Measurements from ENCODE around the gene IFI27L2. TPM values are rescaled to one million over a fixed set of nuclear protein-coding genes. Genes with fewer than 3 reads are reported as not detected.
"Not testable (repeated sequence)": the region's sequence is repeated elsewhere in the genome, so short reads cannot be mapped to it uniquely, and the experiment has no call there.

IFI27L2 gene
- total RNA-seq, 1 donor from 2014 or later, result 52.4 TPM

DNA sequence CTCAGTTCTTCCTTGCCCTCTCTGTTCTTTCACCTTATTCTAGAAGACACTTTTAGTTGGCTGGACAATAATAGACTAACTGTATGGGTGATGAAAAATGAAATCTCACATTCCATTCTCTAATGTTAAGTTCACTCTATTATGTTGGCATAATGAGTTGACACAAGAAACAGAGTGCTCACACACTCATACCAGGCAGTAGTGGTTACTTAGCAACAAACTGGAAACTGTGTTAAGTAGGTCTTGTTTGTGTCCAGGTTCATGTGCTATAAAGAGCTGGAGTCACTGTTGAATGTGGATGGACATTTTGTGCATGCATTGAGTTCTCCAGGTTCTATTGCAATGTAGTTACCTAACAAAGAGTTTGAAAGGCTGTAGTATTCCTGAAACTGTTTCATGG, 27.8 kb upstream of the IFI27L2 start:
- ATAC-seq (peak; percentile 89), DNase-seq (ENCODE audit: missing footprints) (no peak)
- intact Hi-C loops (cut with DNase I), result no loop called here

DNA sequence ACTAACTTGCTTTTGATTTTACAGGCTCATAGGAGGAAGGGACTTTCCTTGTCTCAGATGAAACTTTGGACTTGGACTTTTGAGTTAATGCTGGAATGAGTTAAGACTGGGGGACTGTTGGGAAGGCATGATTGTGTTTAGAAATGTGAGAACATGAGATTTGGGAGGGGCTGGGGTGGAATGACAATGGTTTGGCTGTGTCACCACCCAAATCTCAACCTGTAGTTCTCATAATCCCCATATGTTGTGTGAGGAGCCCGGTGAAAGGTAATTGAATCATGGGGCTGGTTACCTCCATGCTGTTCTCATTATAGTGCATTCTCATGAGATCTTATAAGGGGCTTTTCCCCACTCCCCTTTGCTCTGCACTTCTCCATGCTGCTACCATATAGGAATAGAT, 26.7 kb upstream of the IFI27L2 start:
- ATAC-seq; DNase-seq (ENCODE audit: missing footprints); intact Hi-C loops (cut with DNase I): not testable (repeated sequence)

DNA sequence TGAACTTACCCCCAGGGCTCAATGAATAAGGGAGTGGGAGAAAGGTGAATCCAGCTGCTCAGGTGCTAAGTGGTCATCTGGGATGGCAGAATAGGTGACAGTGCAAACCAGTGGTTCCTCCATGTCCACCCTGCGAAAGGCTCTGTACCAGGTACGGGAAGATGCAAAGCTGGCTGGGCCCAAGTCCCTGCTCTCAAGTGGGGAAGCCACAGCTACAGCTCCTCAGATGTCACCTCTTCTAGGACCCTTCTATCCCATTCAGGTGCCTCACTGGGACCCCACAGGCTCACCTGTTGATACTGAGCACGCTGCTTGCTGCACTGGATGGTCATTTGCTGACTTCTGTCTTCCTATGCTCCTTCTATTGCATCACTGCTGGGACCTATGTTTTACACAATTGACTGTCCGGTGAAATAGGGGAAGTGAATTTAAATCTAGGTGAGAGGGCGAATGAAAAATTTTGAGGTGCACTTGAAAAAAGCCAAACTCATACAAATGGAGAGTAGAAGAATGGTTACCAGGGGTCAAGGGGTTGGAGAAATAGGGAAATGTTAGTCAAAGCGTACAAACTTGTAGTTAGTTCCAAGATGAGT, 24.4 kb upstream of the IFI27L2 start:
- DNase-seq (ENCODE audit: missing footprints) (no peak), ATAC-seq (no peak)
- intact Hi-C loops (cut with DNase I), result no loop called here

DNA sequence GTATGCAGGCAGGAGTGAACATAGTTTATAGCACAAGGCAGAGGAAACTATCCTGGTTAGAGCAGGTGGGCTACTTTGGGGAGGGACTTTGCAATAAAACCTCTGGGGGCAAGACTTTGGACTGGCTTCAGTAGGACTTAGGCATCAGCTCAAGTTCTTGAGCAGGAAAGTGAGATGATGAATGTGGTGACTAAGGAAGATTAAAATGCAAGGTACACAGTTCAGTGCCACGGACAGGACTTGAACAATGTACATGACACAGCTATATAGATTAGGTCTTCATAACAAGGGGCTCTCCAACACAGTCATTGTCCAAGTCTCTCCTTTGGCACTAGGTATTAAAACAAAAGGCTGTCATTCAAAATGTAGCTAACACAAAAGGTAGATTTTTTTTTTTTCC, 23.3 kb upstream of the IFI27L2 start:
- intact Hi-C loops (cut with DNase I), result no loop called here
- no peak for ATAC-seq
- no peak for DNase-seq (ENCODE audit: missing footprints)

DNA sequence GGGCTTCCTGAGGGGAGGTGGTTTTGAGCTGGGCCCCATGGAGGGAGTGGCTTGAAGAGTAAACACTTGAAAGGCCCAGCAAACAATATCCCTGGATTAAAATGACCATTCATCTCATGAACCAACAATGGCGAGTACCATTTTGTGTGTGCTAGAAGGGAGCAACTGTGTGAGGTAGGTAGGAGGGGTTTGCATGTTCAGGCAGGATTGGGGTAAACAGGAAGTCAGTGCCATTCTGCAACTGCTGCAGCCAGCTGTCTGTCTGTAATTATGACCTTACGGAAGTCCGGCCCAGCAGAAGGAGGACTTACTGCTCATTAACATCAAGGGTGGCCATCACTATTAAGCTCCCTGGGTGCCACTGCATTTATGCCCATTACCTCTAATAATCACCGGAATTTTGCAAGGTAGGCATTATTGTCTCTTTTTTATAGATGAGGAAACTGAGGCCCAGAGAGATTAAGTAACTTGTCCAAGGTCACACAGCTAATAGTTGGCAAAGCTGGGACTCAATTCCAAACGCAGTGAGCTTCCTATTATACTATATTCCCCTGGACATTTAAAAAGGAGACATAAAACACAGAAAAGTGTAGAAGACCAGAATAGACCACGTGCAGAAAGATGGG, 16.6 kb upstream of the IFI27L2 start:
- no peak for ATAC-seq
- intact Hi-C loops (cut with DNase I), result no loop called here

DNA sequence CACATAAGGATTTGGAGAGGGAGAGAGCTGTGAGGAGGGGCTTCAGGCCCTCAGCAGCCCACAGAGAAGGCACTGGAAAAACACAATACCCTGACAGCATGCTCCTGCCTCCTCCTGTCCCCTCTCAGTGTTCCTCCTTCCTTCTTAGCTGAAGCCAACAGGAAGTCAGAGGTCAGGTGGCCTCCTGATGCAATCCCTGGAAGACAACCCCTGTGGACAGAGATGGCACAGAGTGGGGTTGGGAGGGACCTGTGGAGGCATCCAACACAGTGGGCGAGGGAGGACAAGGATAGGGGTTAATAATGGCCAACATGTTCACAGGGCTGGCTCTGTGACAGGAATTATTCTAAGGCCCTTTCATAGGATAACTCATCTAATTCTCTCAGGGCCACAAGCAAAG, 15.4 kb upstream of the IFI27L2 start:
- ATAC-seq (peak; percentile 28), DNase-seq (ENCODE audit: missing footprints) (no peak)
- intact Hi-C loops (cut with DNase I), result no loop called here

More for the DNA sequence above, 16.6 kb upstream of the IFI27L2 start:
- no peak for DNase-seq (ENCODE audit: missing footprints)

DNA sequence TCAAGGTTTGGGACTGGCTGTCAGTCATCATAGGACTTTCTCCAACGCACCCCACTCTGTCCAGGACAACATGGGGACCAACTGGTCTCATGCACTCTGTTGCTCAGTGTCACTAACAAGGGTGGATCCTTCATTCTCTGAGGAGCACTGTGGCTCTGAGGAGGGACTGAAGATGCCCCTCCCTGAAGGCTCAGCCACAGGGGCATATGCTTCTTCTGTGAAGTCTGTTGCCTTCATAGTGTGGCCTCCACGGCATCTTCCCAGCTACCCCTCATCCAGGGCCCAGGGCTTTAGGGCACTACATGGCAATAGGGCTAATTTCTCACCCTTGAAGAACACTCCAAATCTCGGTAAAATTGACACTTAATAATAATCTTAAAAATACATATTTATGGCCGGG, 14.3 kb upstream of the IFI27L2 start:
- no peak for DNase-seq (ENCODE audit: missing footprints)
- ATAC-seq, result no peak
- intact Hi-C loops (cut with DNase I), result no loop called here

DNA sequence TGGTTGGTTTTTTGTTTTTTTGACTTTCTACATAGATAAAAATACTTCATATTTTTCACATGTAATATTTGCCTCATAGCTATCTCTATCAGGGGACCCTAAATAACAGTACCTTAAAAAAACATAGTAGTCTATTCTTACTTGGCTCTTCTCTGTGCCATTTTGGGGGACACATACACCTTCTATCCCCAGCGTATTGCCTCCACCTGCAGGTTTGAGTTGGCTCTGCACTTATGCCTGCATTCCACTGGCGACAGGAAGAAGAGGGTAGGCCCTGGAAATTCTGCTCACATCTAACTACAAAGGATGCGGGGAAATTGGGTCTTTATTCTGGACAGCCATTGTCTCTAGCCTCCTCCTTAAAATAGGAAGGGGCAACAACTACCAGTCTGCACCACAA, 13.8 kb upstream of the IFI27L2 start:
- ATAC-seq, result no peak
- intact Hi-C loops (cut with DNase I), result no loop called here
- no peak for DNase-seq (ENCODE audit: missing footprints)

DNA sequence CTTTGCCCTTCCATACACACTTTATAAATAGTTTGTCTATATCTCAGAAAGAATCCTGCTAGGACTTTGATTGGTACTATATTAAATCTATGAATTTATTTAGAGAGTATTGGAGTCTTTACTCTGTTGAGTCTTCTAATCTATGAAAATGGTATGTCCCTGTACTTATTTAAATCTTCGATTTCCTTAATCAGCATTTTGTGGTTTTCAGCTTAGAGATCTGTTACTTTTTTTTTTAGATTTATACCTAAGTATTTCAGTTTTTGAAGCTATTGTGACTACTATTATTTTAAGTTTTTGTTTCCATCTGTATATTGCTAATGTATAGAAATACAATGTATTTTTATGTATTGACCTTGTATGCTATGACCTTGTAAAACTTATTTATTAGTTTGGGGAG, 13.4 kb upstream of the IFI27L2 start:
- ATAC-seq (no peak), DNase-seq (ENCODE audit: missing footprints) (no peak)
- intact Hi-C loops (cut with DNase I), result no loop called here

DNA sequence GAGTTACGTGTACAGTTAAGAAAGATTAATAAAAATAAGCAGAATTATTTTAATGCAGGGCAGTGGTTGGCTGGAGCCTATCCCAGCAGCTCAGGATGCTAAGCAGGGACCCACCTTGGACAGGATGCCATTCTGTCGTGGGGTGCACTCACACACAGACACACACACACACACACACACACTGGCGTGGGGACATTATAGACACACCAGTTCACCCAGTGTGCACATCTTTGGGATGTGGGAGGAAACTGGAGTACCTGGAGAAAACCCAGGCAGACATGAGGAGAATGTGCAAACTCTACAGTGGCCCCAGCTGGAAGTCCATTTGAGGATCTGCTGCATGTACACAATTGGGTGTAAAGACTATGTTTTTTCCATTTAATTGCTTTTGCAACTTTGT, 12.8 kb upstream of the IFI27L2 start:
- DNase-seq (ENCODE audit: missing footprints) (no peak), ATAC-seq (no peak)
- intact Hi-C loops (cut with DNase I), result no loop called here

DNA sequence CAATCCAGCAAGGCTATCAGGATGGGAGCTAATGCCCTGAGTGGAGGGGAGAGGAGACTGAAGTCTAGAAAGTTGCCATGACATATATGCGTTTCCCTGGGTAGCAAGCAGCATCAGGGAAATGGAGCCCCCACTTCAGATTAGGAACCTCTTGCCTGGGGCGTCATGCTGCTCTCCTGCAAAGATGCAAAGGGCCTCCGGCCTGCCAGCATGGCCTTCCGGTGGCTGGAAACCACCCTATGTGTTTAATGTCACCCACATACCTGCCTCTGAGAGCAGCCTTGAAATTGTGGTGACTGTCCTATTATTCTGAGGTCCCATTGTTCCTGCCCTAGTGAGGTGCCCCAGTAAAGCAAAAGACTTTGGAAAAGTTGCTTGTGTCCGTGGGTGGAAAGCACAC, 10.0 kb upstream of the IFI27L2 start:
- intact Hi-C loops (cut with DNase I), result no loop called here
- ATAC-seq (no peak), DNase-seq (ENCODE audit: missing footprints) (no peak)

DNA sequence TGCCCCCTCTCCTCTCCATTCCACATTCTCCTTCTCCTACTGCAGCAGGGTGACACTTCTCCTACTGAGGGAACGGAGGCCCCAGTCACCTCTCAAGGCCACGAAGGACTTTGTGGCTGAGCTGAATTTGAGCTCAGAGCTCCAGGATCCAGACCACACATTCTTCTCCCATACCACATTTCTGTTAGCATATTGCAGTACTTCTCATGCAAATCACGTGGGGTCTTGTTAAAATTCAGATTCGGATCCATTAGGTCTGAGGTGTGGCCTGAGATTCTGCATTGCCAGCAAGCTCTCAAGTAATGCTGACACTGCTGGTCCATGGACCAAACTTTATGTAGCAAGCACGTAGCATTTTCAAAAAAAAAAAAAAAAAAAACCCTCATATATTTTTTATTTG, 9.6 kb upstream of the IFI27L2 start:
- intact Hi-C loops (cut with DNase I), result no loop called here
- no peak for ATAC-seq
- no peak for DNase-seq (ENCODE audit: missing footprints)

DNA sequence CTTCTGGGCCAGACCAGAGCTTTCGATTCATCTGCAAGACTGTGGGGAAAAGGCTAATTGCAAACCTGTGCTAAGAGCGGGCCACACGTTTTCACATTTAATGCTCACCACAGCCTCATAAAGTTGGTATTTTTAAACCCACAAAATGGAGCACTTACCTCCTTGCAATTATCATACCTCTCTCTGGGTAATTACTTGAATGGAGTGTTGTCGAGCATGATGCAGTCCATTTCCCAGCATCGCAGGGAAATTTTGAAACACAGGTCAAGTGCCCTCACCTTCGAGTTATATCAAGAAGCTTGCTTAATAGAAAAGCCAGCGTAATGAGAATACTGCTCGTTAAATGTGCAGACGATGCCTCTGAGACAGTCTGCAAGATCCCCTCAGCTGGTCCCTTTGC, 8.8 kb upstream of the IFI27L2 start:
- no peak for ATAC-seq
- DNase-seq (ENCODE audit: missing footprints), result no peak
- intact Hi-C loops (cut with DNase I), result no loop called here

DNA sequence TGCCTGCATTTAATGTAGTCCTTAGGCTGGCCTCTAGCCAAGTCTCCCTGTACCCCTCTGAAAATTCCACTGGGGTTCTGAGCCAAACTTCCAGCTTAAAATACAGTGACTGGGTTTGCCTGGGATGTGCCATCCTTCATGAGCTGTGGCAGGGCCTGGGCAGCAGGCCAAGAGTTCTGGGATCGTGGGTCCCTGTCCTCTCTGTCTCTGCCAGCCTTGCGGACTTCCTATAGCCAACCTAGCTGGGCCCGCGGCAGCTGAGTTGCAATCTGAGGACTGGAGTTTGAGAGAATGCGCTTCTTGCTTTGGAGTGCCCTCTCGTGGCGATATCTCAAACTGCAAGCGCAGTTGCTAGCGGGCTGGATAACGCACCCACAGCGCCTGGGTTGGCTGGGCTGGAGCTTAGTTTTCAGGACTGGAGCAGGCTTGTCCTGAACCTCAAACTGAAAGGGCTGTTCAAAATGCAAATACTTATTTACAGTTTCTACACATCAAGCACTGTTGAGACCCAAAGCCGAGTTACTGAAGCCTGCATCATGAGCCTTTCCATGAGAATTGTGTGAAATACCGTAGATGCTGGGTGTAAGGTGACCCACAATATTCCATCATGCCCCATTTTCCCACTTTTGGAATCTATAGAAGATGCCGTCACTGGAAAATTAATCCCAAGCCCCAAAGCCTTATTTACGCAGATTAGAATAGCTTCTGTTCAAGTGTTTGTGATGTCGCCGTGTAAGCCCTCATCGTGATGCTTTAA, 7.3 kb upstream of the IFI27L2 start:
- intact Hi-C loops (cut with DNase I), result loop anchor here (1.0 kb wide), 1 partner anchor 100 kb away; no protein-coding TSS in a partner anchor
- ATAC-seq (peak; percentile 77), DNase-seq (ENCODE audit: missing footprints) (peak; percentile 94)

DNA sequence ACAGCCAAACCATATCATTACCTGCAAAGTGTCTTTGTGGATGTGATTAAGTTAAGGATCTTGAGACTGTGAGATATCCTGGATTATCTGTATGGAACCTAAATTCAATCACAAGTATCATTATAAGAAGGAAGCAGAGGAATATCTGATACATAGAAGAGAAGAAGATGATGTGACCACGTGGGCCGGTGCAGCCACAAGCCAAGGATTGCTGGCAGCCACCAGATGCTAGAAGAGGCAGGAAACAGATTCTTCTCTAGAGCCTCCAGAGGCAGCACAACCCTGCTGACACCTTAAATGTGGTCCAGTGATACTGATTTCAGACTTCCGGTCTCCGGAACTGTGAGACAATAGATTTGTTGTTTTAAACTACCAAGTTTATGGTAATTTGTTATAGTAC, 6.1 kb upstream of the IFI27L2 start:
- ATAC-seq (no peak), DNase-seq (ENCODE audit: missing footprints) (no peak)
- intact Hi-C loops (cut with DNase I), result no loop called here

DNA sequence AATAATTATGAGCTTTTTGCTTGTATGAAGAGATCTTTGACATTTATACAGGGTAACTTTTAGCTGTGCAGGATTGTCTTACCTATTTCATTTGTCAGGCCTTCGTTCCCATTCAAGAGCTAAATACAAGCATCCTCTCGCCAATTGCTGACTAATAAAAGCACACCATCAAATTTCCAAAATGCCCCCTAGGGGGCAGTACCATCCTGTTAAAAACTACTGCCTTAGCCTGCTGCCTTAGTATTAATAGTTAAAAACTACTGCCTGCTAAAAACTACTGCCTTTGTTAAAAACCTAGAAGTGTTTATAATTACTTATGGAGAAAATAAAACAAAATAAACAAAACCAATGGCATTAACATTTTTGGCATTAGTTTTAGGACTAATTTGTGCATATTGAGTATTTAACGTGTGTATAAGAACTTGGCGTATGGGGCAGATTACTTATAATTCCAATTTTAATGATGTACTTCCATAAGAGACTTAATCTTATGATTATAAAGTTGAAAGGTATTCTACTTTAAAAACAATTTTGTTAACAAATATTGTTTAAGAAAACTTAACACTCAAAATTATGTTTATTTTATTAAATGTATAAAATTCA, 3.0 kb upstream of the IFI27L2 start:
- intact Hi-C loops (cut with DNase I), result loop anchor here (5.0 kb wide), 1 partner anchor 50 kb away; no protein-coding TSS in a partner anchor
- ATAC-seq (no peak), DNase-seq (ENCODE audit: missing footprints) (no peak)

DNA sequence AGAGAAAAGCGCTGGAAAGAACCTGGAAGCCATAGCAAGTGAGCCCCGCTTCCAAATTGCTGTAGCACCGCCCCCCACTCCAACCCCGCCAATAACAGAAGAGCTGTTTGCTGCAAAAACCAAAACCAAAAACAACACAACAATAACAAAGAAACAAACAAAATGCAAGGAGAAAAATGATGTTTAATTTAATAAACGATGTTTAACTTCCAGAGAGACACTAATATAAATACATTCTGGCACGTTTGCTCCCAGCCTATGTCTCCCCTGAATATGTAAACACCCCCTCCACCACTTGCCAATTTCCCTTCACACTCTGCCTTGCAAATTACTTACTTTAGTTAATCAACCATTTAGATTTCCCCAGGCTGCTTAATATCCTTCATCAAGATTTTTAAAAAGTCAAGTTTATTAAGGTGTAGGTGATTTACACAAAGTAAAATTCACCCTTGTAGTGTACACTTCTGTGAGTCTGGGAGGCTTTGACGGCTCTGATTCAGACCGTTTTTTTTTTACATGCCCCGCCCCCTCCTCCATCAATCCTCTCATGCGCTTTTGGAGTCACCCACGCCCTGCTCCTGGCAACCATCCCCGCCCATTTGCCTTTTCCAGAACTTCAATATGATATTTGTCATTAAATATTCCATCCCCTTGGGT, 482 bp upstream of the IFI27L2 start:
- DNase-seq (ENCODE audit: missing footprints) (peak; percentile 70), ATAC-seq (peak; percentile 60)
- intact Hi-C loops (cut with DNase I), result loop anchor here (2.0 to 5.0 kb wide), 2 partner anchors 49 to 52 kb away; partner anchors contain the start of genes DDX24 and IFI27L1

DNA sequence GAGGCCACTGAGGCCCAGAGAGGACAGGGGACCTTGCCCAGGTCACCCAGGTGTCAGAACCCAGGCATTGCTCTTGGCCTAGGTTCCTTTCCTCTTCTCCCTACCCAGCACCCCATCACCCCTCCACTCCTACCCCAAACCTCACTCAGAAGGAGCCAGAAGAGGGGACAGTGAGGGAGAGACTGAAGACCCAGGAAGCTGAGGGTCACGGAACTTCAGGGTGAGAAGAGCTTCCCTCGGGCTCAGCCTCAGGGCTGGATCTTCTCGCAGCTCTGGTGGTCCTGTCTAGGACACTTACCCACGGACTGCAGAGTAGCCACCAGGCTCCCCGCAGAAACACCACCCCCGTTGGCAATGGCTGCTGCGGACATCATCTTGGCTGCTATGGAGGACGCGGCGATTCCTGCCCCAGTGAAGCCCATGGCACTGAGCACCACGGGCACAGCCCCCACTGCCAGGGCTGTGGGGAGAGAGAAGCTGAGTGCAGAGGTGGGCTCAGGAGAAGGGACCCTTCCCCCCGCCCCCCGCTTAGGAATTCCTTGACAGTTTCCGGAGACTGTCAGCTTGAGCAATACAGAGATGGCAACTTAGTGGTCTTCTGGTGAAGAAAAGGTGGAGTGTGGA, 1.1 kb downstream of the IFI27L2 start:
- intact Hi-C loops (cut with DNase I), result loop anchor here (2.0 kb wide), 1 partner anchor 48 kb away; the partner anchor contains the start of genes DDX24 and IFI27L1

DNA sequence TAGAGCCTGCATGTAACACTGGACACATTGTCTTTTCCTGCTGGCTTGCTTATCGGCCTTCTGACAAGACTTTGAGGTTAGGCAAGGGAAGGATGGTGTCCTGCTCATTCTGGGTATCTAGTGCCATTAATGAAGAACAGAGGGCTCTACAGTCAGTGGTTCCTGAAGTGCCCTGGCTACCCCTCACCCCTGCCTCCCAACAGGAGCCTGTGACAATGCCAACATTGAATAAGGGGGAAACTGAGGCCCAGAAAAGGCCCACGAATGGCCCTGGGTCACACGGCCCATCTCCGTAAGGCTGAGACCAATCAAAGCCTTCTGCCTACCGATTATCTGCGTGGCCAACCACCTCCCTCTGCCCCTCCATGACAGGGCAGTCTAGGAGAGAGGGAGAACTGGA, 2.1 kb downstream of the IFI27L2 start:
- intact Hi-C loops (cut with DNase I), result no loop called here
- DNase-seq (ENCODE audit: missing footprints) (no peak), ATAC-seq (no peak)

More for the DNA sequence above, 1.1 kb downstream of the IFI27L2 start:
- DNase-seq (ENCODE audit: missing footprints) (no peak), ATAC-seq (no peak)

Measured in Right ventricle myocardium inferior (tissue), 1 donor.